Measurements from ENCODE around the gene COG3.
"Not testable (repeated sequence)": the region's sequence is repeated elsewhere in the genome, so short reads cannot be mapped to it uniquely, and the experiment has no call there.

COG3 gene

DNA sequence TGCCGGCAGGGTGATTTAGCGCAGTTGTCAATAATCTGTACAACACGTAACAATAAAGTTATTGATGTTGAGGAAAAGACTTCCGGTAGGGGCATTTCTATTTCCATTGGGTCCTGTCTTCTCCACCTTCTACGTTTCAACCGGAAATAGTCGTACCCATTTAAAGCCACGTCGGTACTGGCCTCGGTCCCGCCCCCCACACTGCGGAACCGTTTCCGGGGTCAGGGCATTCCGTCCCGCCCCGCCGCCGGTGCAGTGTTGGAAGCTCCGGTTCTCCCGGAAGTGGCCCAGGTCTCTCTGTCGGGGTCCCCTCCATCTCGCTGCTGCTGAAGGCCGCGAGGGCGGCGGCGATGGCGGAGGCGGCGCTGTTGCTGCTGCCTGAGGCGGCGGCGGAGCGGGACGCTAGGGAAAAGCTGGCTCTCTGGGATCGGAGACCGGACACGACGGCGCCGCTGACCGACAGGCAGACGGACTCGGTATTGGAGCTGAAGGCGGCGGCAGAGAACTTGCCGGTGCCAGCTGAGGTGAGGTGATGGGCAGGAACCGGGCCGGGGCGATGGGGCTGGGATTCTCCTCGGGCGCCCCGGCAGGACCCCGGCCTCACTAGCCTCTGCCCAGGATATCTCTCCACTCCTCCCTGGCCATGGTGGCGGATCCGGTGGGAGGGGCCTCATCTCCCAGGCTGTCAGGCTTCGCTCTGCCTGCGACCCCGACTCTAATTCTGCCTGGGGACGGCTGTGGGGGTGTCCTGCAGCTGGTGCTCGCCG, at the start of gene COG3:
Gene COG3 (plus strand): TSS at position 253 of the 767 bp plus-strand sequence. CDS start 98 bp downstream, at position 351.
- H3K9me3 ChIP-seq (ENCODE audit: control insufficient read depth, insufficient read depth, low read length), result no peaks in the 10 kb centered on the region
- H3K4me1 ChIP-seq (ENCODE audit: insufficient read depth, low read length), result peaks cover 12% of the 10 kb centered on the region
- no peaks in the 10 kb centered on the region; the same call in 1 of the 2 replicates for H3K36me3 ChIP-seq (ENCODE audit: insufficient read depth, low read length)
- peak within 1 kb of the TSS; percentile 95 for H3K9ac ChIP-seq (ENCODE audit: low read depth, low read length)

DNA sequence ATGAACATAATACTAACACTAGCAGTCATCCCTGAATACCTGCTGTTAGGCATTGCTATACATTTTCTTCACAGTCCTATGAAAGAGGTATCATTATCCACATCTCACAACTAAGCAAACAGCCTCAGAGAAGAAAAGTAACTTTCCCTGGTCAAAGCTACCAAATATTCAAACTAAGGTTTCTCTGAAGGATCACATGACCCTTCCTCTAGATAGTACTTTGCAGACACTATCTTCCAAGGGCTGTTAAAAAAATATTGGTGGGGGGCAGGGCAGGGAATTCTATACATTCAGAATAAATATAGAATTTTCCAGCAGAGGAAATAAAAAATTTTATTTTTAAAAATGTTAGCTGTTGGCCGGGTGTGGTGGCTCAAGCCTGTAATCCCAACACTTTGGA, 49.6 kb upstream of the COG3 start:
- H3K9ac ChIP-seq (ENCODE audit: low read depth, low read length), result no peak overlapping the region
- H3K9me3 ChIP-seq (ENCODE audit: control insufficient read depth, insufficient read depth, low read length), result no peaks in the 10 kb centered on the region
- no peaks in the 10 kb centered on the region for H3K36me3 ChIP-seq (ENCODE audit: insufficient read depth, low read length)
- peaks cover 6% of the 10 kb centered on the region; the same call in 1 of the 2 replicates for H3K4me1 ChIP-seq (ENCODE audit: insufficient read depth, low read length)

- Histone ChIP-seq H3K4me1 (ENCODE audit: insufficient read depth, low read length) (peaks cover 6% of the 10 kb centered on the region; the same call in 1 of the 2 replicates), H3K9ac (ENCODE audit: low read depth, low read length) (no peak overlapping the region), H3K9me3 (ENCODE audit: control insufficient read depth, insufficient read depth, low read length) (no peaks in the 10 kb centered on the region), H3K36me3 (ENCODE audit: insufficient read depth, low read length) (no peaks in the 10 kb centered on the region)
Observed at GRCh38 chr13:45416516-45417128, 48.1 kb upstream of the COG3 start.

GRCh38 chr13:45417790-45418534, 46.8 kb upstream of the COG3 start, which contains the start of gene SLC25A30:
SLC25A30 (minus strand) TSS chr13:45418373; CDS start chr13:45411425, 6,948 bp downstream.
- Histone ChIP-seq H3K9ac (ENCODE audit: low read depth, low read length) (peak within 1 kb of the TSS; percentile 77), H3K36me3 (ENCODE audit: insufficient read depth, low read length) (no peaks in the 10 kb centered on the region), H3K4me1 (ENCODE audit: insufficient read depth, low read length) (peaks cover 6% of the 10 kb centered on the region; the same call in 1 of the 2 replicates), H3K9me3 (ENCODE audit: control insufficient read depth, insufficient read depth, low read length) (no peaks in the 10 kb centered on the region)

DNA sequence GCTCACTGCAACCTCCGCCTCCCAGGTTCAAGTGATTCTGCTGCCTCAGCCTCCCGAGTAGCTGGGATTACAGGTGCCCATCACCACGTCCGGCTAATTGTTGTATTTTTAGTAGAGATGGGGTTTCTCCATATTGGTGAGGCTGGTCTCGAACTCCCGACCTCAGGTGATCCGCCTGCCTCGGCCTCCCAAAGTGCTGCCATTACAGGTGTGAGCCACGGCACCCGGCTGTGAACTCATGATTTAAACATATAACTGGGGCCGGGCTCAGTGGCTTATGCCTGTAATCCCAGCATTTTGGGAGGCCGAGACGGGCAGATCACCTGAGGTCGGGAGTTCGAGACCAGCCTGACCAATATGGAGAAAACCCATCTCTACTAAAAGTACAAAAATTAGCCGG, 45.4 kb upstream of the COG3 start:
- H3K36me3 ChIP-seq (ENCODE audit: insufficient read depth, low read length); H3K9me3 ChIP-seq (ENCODE audit: control insufficient read depth, insufficient read depth, low read length); H3K9ac ChIP-seq (ENCODE audit: low read depth, low read length); H3K4me1 ChIP-seq (ENCODE audit: insufficient read depth, low read length): not testable (repeated sequence)

DNA sequence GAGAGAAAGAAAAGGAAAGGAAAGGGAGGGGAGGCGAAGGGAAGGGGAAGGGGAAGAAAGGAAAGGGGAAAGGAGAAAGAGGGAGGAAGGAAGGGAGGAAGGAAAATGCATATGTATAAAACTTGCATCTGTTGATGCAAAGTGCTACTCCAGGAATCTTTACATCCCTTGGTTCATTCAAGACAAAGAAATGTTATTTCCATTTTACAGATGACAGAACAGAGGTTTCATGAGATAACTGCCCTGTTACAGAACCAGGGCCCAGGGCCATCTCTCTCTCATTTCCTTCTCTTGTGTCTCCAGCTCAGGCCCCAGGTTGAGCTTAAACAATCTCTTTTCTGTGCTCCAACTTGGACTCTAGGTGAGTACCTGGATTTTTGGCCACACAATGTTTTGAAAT, 44.8 kb upstream of the COG3 start:
- Histone ChIP-seq H3K9me3 (ENCODE audit: control insufficient read depth, insufficient read depth, low read length) (no peaks in the 10 kb centered on the region), H3K4me1 (ENCODE audit: insufficient read depth, low read length) (peaks cover under 1% of the 10 kb centered on the region; the same call in 1 of the 2 replicates), H3K36me3 (ENCODE audit: insufficient read depth, low read length) (no peaks in the 10 kb centered on the region), H3K9ac (ENCODE audit: low read depth, low read length) (no peak overlapping the region)

GRCh38 chr13:45422731-45423292, 41.9 kb upstream of the COG3 start:
- H3K36me3 ChIP-seq (ENCODE audit: insufficient read depth, low read length), result no peaks in the 10 kb centered on the region
- no peak overlapping the region for H3K9ac ChIP-seq (ENCODE audit: low read depth, low read length)
- no peaks in the 10 kb centered on the region for H3K4me1 ChIP-seq (ENCODE audit: insufficient read depth, low read length)
- no peaks in the 10 kb centered on the region for H3K9me3 ChIP-seq (ENCODE audit: control insufficient read depth, insufficient read depth, low read length)

- H3K9me3 ChIP-seq (ENCODE audit: control insufficient read depth, insufficient read depth, low read length), result not testable (repeated sequence)
Observed at GRCh38 chr13:45426056-45426841, 38.5 kb upstream of the COG3 start.

GRCh38 chr13:45432737-45433380, 31.9 kb upstream of the COG3 start:
- H3K4me1 ChIP-seq (ENCODE audit: insufficient read depth, low read length), result no peaks in the 10 kb centered on the region; the same call in 1 of the 2 replicates
- H3K36me3 ChIP-seq (ENCODE audit: insufficient read depth, low read length), result no peaks in the 10 kb centered on the region
- H3K9me3 ChIP-seq (ENCODE audit: control insufficient read depth, insufficient read depth, low read length), result no peaks in the 10 kb centered on the region
- H3K9ac ChIP-seq (ENCODE audit: low read depth, low read length), result no peak overlapping the region

More at GRCh38 chr13:45426056-45426841, 38.5 kb upstream of the COG3 start:
- H3K4me1 ChIP-seq (ENCODE audit: insufficient read depth, low read length); H3K36me3 ChIP-seq (ENCODE audit: insufficient read depth, low read length); H3K9ac ChIP-seq (ENCODE audit: low read depth, low read length): not testable (repeated sequence)

DNA sequence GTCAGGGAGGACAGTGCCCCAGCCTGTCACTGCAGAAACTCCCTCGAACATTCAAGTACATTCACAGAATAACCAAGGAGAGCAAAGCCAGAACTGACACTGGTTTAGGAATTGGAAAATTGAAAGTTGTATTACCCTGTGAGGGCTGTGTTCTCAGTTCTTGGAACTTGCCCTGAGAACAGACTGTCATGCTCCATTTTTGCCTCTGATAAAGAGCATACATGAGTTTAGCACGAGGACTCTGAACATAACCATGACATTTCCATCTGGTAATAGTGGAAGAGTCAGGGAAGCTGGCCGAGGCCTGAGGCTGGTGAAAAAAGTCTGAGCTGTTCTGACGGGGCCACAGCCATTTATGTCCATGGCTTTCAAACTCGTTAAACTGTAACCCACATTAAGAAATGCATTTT, 31.4 kb upstream of the COG3 start:
- no peak overlapping the region for H3K9ac ChIP-seq (ENCODE audit: low read depth, low read length)
- H3K4me1 ChIP-seq (ENCODE audit: insufficient read depth, low read length), result no peaks in the 10 kb centered on the region; the same call in 1 of the 2 replicates
- H3K36me3 ChIP-seq (ENCODE audit: insufficient read depth, low read length), result no peaks in the 10 kb centered on the region
- H3K9me3 ChIP-seq (ENCODE audit: control insufficient read depth, insufficient read depth, low read length), result no peaks in the 10 kb centered on the region

- H3K36me3 ChIP-seq (ENCODE audit: insufficient read depth, low read length), result no peaks in the 10 kb centered on the region
- H3K9ac ChIP-seq (ENCODE audit: low read depth, low read length), result no peak overlapping the region
- no peaks in the 10 kb centered on the region; the same call in 1 of the 2 replicates for H3K4me1 ChIP-seq (ENCODE audit: insufficient read depth, low read length)
- no peaks in the 10 kb centered on the region for H3K9me3 ChIP-seq (ENCODE audit: control insufficient read depth, insufficient read depth, low read length)
Observed at GRCh38 chr13:45434556-45435371, 30.0 kb upstream of the COG3 start.

DNA sequence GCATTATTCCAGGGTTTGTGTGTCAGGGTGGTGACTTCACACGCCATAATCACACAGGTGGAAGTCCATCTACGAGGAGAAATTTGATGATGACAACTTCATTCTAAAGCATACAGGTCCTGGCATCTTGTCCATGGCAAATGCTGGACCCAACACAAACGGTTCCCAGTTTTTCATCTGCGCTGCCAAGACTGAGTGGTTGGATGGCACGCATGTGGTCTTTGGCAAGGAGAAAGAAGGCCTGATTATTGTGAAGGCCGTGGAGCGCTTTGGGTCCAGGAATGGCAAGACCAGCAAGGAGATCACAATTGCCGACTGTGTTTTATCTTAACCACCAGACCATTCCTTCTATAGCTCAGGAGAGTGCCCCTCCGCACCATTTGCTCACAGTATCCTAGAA, 28.4 kb upstream of the COG3 start:
- H3K9ac ChIP-seq (ENCODE audit: low read depth, low read length), result no peak overlapping the region
- peaks cover 7% of the 10 kb centered on the region for H3K4me1 ChIP-seq (ENCODE audit: insufficient read depth, low read length)
- no peaks in the 10 kb centered on the region for H3K9me3 ChIP-seq (ENCODE audit: control insufficient read depth, insufficient read depth, low read length)
- H3K36me3 ChIP-seq (ENCODE audit: insufficient read depth, low read length), result no peaks in the 10 kb centered on the region

DNA sequence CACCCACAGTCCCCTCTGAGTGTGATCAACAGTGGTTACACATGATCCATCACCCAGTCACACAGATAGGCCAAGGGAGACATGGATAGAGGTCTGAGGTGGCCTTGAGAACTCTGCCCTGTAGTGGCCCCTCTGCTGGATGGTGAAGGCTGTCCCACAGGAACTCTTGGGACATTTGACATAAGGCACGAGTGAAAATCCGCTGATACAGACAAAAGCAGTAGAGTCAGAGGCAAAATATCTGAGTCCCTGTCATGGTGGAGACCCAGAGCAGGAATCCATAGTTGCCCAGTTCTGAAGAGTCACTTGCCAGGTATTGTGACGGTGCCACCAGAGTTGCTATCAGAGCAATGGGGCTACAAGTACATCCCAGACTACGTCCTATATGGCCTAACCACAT, 27.8 kb upstream of the COG3 start:
- Histone ChIP-seq H3K9me3 (ENCODE audit: control insufficient read depth, insufficient read depth, low read length) (no peaks in the 10 kb centered on the region), H3K36me3 (ENCODE audit: insufficient read depth, low read length) (no peaks in the 10 kb centered on the region), H3K9ac (ENCODE audit: low read depth, low read length) (no peak overlapping the region), H3K4me1 (ENCODE audit: insufficient read depth, low read length) (peaks cover 12% of the 10 kb centered on the region)
